Measurements from ENCODE around the gene GARS1. TPM values are rescaled to one million over a fixed set of nuclear protein-coding genes. Genes with fewer than 3 reads are reported as not detected.
"Not testable (repeated sequence)": the region's sequence is repeated elsewhere in the genome, so short reads cannot be mapped to it uniquely, and the experiment has no call there.

GARS1 gene
- total and polyA plus RNA-seq, 2 donors, result 51.5 to 76.7 TPM

DNA sequence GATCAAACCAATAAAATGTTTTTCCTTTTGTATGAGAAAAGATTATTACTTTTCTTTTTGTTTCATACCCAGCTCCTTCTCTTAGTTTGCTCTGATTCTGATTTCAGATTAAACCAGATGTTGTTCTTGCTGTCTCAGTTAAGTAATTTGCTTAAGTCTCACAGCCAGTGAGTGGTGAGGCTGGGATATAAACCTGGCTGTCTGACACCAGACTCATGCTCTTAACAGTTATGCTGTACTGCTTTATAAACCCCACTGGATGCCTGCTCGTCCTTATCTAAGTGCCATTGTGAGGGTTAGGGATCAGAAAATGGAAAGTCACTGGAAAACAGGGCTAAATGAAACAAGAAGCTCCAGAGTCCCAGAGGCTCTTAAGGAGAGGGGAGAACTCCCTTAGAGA is 24.3 kb downstream of the GARS1 start:
- 68% methylated on average over 1 of the region's 1 CpG for WGBS
- Histone ChIP-seq H3K36me3 (ENCODE audit: insufficient read depth) (peaks cover 13% of the 10 kb centered on the region), H3K4me3 (ENCODE audit: low read depth, low read length) (no peak overlapping the region), H3K27ac (ENCODE audit: low read depth) (no peak overlapping the region), H3K4me1 (ENCODE audit: insufficient read depth) (no peaks in the 10 kb centered on the region)
- DNase-seq (ENCODE audit: extremely low spot score), result no peak

DNA sequence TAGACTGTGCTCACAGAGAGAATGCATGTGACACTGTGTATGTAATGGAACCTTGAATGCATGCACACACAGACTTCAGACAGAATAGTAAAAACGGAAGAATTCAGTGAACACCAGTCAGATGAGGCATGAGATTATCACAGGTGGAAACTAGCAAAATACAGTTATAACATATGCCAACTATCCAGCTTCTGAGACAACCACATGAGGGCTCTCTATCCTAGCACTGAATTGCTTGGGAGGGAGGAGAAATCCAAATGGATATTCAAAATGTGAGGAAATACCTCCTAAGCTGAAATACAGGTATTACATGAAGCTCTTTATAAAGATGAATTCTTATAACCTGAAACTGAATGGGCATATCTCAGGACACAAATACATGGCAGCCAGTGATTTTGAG is 30.6 kb downstream of the GARS1 start:
- DNase-seq (ENCODE audit: extremely low spot score), result no peak
- Histone ChIP-seq H3K36me3 (ENCODE audit: insufficient read depth) (peaks cover 7% of the 10 kb centered on the region), H3K4me3 (ENCODE audit: low read depth, low read length) (no peak overlapping the region), H3K27ac (ENCODE audit: low read depth) (no peak overlapping the region), H3K4me1 (ENCODE audit: insufficient read depth) (no peaks in the 10 kb centered on the region)
- WGBS, result 87% methylated on average over 1 of the region's 1 CpG

DNA sequence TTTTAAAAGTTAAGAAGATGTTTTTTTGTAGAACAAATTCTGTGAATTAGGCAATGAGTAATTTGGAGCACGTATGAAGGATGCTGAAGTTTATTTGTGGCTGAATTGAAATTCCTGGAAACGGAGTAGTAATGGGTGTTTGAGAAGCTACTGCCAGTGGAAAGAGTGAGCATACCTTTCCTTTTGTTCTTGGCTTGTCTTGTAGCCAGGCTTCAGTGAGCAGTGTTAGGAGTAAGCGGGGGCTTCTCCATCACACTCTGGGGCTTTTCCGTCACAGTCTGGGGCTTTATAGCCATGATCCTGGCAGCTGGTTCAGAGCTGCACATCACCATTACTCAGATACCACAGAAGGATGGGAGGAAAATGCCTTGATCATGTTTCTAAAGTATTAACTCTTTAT is 32.3 kb downstream of the GARS1 start:
- no peak for DNase-seq (ENCODE audit: extremely low spot score)
- 84% methylated on average over 4 of the region's 4 CpGs for WGBS
- H3K27ac ChIP-seq (ENCODE audit: low read depth), result no peak overlapping the region
- peaks cover 7% of the 10 kb centered on the region for H3K36me3 ChIP-seq (ENCODE audit: insufficient read depth)
- H3K4me1 ChIP-seq (ENCODE audit: insufficient read depth), result no peaks in the 10 kb centered on the region
- H3K4me3 ChIP-seq (ENCODE audit: low read depth, low read length), result no peak overlapping the region

DNA sequence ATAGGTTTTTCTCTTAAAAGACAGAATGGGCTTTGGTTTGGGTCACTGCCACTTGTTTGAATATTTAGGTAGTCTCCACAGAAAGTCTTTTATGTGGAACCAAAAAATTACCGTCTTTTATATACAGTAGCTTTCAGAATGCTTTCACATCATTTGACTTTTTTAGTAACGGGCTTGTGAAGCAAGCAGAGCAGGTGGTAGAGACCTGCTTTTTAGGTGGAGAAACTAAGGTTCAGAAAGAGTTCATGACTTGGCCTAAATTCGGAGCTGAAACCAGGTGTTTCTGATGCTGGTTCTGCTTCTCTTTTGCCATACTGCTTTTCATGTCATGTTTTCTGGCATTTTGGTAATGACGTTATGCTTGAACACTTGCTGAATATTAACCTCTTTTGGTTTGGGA is 36.3 kb downstream of the GARS1 start:
- Histone ChIP-seq H3K36me3 (ENCODE audit: insufficient read depth) (peaks cover 4% of the 10 kb centered on the region), H3K27ac (ENCODE audit: low read depth) (no peak overlapping the region), H3K4me1 (ENCODE audit: insufficient read depth) (no peaks in the 10 kb centered on the region), H3K4me3 (ENCODE audit: low read depth, low read length) (no peak overlapping the region)
- 95% methylated on average over 4 of the region's 4 CpGs for WGBS
- DNase-seq (ENCODE audit: extremely low spot score), result no peak

DNA sequence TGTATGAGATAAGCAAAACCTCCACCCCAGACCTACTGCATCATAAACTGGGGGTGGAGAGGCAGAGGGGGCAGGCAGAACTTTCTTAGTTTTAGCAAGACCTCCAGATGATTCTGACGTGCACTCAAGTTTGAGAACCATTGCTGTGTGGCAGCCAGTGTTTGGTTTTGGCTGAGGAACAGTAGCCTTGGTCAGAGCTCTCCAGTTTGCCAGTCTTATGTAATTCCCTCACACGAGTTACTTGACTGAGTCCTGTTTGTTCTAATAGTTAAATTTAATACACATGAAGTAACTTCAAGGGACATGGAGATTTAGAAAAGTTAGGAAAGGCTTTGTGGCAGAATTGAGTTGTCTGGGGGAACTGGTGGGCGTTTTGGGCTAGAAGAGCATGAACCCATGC is 38.5 kb downstream of the GARS1 start:
- DNase-seq (ENCODE audit: extremely low spot score), result no peak
- Histone ChIP-seq H3K36me3 (ENCODE audit: insufficient read depth) (peaks cover 2% of the 10 kb centered on the region), H3K27ac (ENCODE audit: low read depth) (no peak overlapping the region), H3K4me1 (ENCODE audit: insufficient read depth) (no peaks in the 10 kb centered on the region), H3K4me3 (ENCODE audit: low read depth, low read length) (no peak overlapping the region)
- 88% methylated on average over 3 of the region's 3 CpGs for WGBS

DNA sequence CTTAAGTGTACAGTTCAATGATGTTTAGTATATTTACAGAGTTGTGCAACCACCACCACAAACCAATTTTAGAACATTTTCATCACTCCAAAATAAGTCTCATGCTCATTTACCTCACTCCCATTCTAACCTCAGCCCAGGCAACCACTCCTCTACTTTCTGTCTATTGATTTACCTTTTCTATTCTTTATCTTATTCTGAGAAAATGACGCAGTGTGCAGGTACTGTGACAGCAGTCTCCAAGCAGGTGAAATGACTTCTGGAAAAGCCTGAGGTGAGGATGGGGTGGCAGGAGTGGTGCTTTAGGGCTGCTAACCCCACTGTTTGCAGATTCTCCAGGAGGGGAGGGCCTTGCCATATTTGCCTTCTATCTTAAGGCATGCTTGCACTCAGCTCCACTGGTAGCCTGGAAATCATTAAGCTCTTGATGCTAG is 39.5 kb downstream of the GARS1 start:
- no peak for DNase-seq (ENCODE audit: extremely low spot score)
- H3K36me3 ChIP-seq (ENCODE audit: insufficient read depth), result peaks cover 2% of the 10 kb centered on the region
- H3K27ac ChIP-seq (ENCODE audit: low read depth), result no peak overlapping the region
- no peak overlapping the region for H3K4me3 ChIP-seq (ENCODE audit: low read depth, low read length)
- 92% methylated on average over 1 of the region's 1 CpG for WGBS
- H3K4me1 ChIP-seq (ENCODE audit: insufficient read depth), result no peaks in the 10 kb centered on the region

DNA sequence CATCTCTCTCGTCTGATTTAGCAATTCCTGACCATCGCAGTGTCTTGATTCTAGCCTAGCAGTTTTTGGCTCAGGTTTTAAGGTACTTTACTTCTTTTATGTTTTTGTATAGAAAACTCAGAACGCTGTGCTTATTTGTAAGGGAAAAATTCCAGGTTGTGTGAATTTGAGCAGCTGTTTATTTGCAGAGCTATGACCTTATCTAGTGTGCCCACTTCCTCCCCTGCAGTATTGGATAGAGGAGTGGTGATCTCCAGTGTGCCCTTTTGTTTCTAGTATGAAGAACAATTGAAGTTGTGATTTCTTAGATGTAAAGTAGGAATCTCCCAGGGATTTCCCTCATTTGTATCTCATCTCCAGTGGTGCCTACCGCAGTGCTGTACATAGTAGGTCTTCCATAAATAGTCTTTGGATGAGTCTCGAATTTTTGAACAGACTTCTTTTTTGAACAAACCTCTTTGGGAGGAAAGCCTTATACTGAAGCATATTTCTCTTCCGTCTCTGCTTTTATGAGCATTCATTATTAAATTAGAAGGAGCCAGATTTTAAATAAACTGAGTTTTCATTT is 40.0 kb downstream of the GARS1 start:
- WGBS, result 74% methylated on average over 6 of the region's 6 CpGs
- H3K4me3 ChIP-seq (ENCODE audit: low read depth, low read length), result no peak overlapping the region
- no peak overlapping the region for H3K27ac ChIP-seq (ENCODE audit: low read depth)
- DNase-seq (ENCODE audit: extremely low spot score), result no peak
- no peaks in the 10 kb centered on the region for H3K4me1 ChIP-seq (ENCODE audit: insufficient read depth)
- peaks cover 2% of the 10 kb centered on the region for H3K36me3 ChIP-seq (ENCODE audit: insufficient read depth)

DNA sequence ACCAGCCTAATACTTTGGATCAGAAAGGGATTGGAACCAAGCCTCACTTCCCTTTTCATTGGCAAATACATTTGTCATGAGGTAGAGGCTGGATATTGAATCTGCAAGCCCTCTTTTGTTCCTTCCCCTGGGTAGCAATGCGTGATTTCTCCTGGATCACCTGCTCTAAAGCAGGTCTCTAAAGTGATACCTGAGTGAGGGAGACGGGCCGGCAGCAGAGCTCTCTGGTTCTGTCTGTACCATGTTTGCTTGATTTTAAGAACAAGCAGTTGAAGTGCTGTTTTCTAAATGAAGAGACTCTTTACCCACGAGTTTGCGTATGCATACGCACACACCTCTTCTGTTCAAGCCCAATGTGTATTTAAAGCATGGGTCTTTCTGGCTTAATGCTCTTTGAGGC is 41.1 kb downstream of the GARS1 start:
- Histone ChIP-seq H3K36me3 (ENCODE audit: insufficient read depth) (peaks cover 2% of the 10 kb centered on the region), H3K4me3 (ENCODE audit: low read depth, low read length) (no peak overlapping the region), H3K4me1 (ENCODE audit: insufficient read depth) (no peaks in the 10 kb centered on the region), H3K27ac (ENCODE audit: low read depth) (no peak overlapping the region)
- 95% methylated on average over 6 of the region's 6 CpGs for WGBS
- DNase-seq (ENCODE audit: extremely low spot score), result no peak

DNA sequence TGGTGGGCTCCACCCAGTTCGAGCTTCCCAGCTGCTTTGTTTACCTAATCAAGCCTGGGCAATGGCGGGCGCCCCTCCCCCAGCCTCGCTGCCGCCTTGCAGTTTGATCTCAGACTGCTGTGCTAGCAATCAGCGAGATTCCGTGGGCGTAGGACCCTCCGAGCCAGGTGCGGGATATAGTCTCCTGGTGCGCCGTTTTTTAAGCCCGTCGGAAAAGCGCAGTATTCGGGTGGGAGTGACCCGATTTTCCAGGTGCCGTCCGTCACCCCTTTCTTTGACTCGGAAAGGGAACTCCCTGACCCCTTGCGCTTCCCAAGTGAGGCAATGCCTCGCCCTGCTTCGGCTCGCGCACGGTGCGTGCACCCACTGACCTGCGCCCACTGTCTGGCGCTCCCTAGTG is 47.6 kb downstream of the GARS1 start:
- 59% methylated on average over 15 of the region's 29 CpGs for WGBS
- not testable (repeated sequence) for DNase-seq (ENCODE audit: extremely low spot score); H3K27ac ChIP-seq (ENCODE audit: low read depth); H3K36me3 ChIP-seq (ENCODE audit: insufficient read depth); H3K4me1 ChIP-seq (ENCODE audit: insufficient read depth); H3K4me3 ChIP-seq (ENCODE audit: low read depth, low read length)

DNA sequence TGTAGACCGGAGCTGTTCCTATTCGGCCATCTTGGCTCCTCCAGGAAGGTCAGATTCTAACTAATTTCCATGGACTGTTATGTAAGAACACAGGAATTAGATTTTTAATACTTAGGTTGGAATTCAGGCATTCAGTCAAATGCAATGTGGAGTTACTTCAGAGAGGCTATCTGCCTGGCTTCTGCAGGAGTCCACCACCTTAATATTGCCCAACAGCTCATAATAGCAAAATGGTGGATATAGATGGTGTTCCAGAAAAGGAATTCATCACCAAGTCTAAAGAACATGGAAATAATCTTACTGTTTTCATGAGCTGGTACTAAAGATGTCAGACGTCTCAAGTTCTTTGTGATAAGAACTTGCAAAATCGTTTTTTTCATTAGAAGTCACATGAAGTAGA is 48.1 kb downstream of the GARS1 start:
- no peak overlapping the region for H3K4me3 ChIP-seq (ENCODE audit: low read depth, low read length)
- H3K4me1 ChIP-seq (ENCODE audit: insufficient read depth), result no peaks in the 10 kb centered on the region
- DNase-seq (ENCODE audit: extremely low spot score), result no peak
- H3K36me3 ChIP-seq (ENCODE audit: insufficient read depth), result no peaks in the 10 kb centered on the region
- no peak overlapping the region for H3K27ac ChIP-seq (ENCODE audit: low read depth)
- 75% methylated on average over 4 of the region's 4 CpGs for WGBS

DNA sequence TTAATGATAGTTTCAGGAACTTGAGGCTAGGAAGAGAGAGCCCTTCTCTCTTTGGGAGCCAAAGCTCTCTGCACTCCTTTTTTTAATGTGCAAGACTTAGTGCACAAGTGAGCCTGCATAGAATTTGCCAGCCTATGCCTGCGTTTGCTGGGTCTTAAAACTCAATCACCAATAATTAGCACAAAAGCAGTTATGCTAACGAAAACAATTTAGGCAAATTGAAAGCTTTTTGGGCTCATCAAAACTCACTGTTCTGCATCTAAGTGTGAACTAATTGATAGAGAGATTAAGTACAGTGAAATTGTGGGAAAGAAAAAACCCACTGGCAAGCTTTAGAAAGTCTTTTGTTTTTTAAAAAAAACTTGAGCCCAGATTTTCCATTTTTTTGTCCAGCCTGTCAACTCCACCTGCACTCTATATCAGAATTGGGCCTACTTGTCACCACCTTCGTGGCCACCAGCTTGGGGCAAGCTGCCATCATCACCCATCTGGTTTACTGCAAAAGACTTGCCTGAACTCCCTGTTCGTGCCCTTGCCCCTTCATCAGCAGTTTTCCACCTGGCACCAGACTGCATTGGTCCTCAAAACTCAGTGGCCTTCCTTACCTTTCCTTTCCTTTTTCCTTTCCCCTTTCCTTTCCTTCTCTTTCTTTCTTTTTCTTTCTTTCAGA is 49.7 kb downstream of the GARS1 start:
- Histone ChIP-seq H3K4me3 (ENCODE audit: low read depth, low read length) (no peak overlapping the region), H3K27ac (ENCODE audit: low read depth) (no peak overlapping the region), H3K4me1 (ENCODE audit: insufficient read depth) (no peaks in the 10 kb centered on the region), H3K36me3 (ENCODE audit: insufficient read depth) (no peaks in the 10 kb centered on the region)
- 89% methylated on average over 4 of the region's 4 CpGs for WGBS
- no peak for DNase-seq (ENCODE audit: extremely low spot score)

DNA sequence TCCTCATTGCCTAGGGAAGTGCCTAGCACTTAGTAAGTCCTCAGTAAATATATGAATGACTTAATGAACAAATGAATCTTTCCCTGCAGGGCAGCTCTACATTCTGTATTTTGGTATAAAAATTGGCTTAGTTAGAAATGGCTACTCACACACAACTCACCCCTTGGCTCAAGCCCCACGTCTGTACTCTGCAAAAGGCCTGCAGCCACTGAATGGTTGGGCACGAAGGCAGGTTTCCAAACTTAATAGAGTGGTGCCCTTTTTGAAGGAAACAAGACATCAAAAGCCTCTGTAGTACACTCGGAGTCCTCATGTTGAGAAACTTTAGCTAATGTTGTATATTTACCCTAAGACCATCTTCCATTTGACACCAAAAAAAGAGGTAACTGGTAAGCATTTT is 51.0 kb downstream of the GARS1 start:
- H3K4me1 ChIP-seq (ENCODE audit: insufficient read depth), result no peaks in the 10 kb centered on the region
- DNase-seq (ENCODE audit: extremely low spot score), result no peak
- H3K27ac ChIP-seq (ENCODE audit: low read depth), result no peak overlapping the region
- no peak overlapping the region for H3K4me3 ChIP-seq (ENCODE audit: low read depth, low read length)
- 90% methylated on average over 3 of the region's 3 CpGs for WGBS
- no peaks in the 10 kb centered on the region for H3K36me3 ChIP-seq (ENCODE audit: insufficient read depth)

DNA sequence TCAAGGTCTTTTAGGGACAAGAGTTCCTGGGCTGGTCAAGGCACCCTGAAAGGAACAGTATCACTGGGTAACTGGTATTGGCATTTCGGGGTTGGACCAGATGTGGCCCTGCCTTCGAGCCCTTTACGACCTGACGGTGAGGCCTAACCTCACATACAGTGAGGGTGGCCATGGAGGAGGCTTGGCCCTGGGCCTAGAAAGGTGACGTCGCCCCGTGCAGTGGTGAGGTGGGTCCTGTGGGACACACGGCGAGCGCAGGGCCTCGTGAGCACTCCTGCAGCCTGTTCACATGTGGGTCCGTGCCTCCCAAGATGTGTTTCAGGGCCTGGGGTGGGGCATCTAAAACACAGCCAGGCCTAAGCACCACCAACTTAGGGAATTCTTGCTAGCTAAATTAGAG is 51.5 kb downstream of the GARS1 start:
- Histone ChIP-seq H3K27ac (ENCODE audit: low read depth) (no peak overlapping the region), H3K4me3 (ENCODE audit: low read depth, low read length) (no peak overlapping the region), H3K36me3 (ENCODE audit: insufficient read depth) (no peaks in the 10 kb centered on the region), H3K4me1 (ENCODE audit: insufficient read depth) (no peaks in the 10 kb centered on the region)
- DNase-seq (ENCODE audit: extremely low spot score), result no peak
- WGBS, result 89% methylated on average over 12 of the region's 12 CpGs

DNA sequence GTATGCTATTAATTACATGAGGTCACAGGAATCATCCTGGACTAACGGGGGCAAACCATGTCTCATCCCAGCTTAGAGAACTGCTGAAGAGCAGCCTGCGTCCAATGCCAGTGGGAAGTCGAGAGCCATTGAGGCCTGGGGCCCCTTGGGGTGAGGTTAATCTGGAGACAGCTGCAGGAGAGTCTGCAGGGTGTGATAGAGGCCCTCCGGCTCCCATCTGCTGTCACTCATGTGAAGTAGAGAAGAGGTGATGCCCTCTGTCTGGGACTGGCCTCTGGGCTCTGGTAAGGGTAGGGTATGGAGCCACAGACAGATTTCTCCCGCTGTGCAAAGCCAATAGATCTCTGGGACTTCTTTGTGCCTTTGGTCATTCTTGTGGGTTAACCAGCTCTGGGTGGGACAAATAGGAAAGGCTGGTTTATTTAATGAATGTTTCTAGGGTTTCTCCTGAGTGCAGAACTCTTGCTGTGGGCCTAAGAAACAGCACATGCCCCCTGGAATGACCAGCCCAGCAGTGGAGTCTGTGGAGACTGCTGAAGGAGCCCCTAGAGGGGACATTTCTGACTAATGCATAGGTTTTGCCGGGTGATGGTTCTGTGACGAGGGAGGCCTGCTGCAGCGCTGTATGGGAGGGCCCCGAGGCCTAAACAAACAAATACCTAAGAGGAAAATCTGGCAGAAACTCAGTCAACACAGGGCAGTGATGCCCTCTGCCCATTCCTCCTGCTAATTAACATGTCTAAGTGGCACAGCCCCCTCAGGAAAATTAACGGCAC is 53.1 kb downstream of the GARS1 start:
- H3K36me3 ChIP-seq (ENCODE audit: insufficient read depth), result no peaks in the 10 kb centered on the region
- no peak overlapping the region for H3K4me3 ChIP-seq (ENCODE audit: low read depth, low read length)
- H3K27ac ChIP-seq (ENCODE audit: low read depth), result no peak overlapping the region
- no peaks in the 10 kb centered on the region for H3K4me1 ChIP-seq (ENCODE audit: insufficient read depth)
- DNase-seq (ENCODE audit: extremely low spot score), result no peak
- 85% methylated on average over 10 of the region's 10 CpGs for WGBS

All from urinary bladder (tissue), 4 donors.